Left hindlimb (tissue), 1 donor: ENCODE results near the gene LRP8.

Experiments used
- DNase-seq: peaks from one replicate; pipeline ENCODE4 v3.0.0-alpha.2; 2018

The LRP8 gene

GRCh38 chr1:53256511-53257453 is 71.1 kb downstream of the LRP8 start:
- DNase-seq: no peak

DNA sequence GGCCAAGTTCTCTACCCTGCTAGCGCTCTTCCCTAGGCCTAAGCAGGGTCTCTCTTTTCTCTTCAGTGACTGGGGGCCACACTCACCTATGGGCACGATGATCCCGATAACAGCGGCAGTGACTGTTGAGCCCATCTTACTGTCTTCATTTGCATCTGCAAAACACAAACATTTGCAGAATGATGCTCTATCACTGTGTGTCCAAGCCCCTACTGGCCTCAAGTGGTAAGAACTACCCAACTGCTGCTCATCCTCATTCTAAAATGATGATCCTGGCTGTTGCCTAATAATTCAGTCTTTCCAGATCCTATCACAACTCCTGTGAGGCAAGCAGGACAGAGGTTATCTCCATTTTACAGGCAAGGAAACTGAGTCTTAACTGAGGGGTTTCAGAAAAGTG is 72.8 kb downstream of the LRP8 start:
- DNase-seq: no peak

GRCh38 chr1:53254011-53254640 is 73.7 kb downstream of the LRP8 start:
- no peak for DNase-seq

- DNase-seq: no peak
Observed at GRCh38 chr1:53250325-53250724, 77.5 kb downstream of the LRP8 start.

- DNase-seq: no peak
Observed at GRCh38 chr1:53249706-53250105, 78.2 kb downstream of the LRP8 start.

- no peak for DNase-seq
Observed at GRCh38 chr1:53246261-53247134, 81.4 kb downstream of the LRP8 start.

- DNase-seq: no peak
Observed at GRCh38 chr1:53244141-53244540, 83.7 kb downstream of the LRP8 start.

DNA sequence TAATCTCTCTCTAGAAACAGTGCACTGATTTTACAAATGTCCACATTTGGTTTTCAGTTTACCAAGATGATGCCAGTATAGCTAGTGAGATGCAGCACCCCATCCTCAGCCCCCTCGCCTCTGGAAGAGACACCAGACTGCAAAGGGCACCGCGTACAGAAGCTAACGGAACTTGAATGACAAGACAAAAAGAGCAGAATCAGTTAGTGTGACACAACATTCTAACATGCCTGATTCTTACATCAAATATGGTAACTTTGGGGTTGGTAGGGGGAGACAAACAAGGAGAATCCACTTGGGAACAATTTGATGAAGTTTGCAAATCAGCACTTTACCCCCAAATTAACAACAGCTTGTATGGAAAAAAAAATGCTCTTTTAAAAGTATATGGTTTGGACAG is 85.5 kb downstream of the LRP8 start:
- DNase-seq: no peak

DNA sequence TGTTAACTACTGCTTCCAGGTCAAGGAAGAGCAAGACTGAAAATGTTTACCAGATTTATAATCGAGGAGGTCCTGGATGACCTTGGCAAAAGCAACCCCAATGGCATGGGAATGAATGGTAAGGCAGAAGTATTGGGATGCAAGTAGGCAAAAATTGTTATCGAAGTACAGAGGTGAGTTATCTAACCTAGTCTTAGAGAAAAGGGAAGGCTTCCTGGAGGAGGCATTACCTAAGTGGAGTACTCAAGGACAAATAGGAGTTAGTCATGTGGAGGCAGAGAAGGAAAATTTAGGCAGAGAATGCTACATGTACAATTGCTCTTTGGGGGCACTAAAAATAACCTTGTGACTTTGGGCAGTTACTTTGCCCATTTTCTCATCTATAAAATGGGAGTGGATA is 86.0 kb downstream of the LRP8 start:
- DNase-seq: no peak

DNA sequence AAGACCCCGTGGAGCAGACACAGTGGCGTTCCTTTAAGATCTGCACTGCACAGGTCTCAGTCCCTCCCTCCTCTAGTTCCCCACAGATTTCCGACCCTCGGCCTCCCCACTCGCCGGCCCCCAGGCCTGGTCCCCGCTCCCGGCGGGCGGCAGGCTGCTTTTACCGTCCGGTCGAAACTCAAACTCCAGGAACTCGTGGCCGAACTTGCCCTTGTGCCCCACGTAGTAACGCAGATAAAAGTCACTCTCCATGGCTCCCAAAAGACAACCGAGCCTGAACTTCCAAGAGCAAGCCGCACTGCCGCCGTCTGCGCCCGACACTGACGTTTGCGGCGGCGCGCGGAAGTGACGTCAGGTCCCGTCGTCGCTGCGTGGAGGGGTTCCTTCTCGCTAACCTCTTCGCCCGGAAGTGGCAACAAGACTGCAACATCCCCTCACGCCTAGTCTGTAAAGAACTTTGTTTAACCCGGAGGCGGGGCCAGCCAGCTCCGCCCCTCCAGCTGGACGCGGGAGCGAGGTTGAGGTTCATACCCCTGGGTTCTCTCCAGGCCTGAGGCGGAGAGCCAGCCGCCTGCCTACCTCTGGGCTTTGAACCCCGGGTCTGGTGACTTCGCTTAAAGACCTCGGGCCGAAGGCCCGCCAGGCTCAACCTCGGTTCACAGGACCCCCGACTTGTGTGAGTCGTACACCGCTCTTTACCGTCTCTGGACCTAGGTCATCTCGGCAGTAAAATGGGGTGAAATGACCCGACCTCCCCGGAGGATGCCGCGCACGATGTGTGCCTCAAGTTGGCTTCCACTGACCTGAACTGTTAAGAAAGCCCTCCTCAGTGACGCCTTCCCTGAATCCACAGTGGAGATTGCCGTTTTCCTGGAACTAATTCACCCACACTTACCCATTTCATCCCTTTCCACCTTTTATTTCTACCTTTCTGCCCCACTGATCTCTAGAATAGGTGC is 89.4 kb downstream of the LRP8 start, which contains the start of gene MAGOH:
Gene MAGOH (minus strand): TSS at position 322 of the 959 bp plus-strand sequence. CDS start 70 bp downstream, at position 252.
- DNase-seq: peak; percentile 97

- no peak for DNase-seq
Observed at GRCh38 chr1:53237638-53238037, 90.2 kb downstream of the LRP8 start.

DNA sequence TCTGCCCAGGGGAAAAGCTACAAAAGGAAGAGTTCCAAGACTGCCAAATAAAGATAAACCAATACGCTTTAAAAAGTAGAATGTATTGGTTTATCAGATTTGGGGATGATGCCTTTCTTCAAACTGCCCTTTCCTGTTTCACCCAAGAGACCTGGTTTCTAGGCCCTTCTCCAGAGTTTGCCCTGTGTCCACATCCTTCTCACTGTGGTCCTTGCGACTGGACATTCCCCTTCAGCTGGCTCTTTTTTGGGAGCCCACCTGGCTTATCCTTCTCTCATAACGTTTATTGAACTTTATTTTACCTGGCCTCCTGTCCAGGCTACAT is 106.9 kb downstream of the LRP8 start:
- DNase-seq: no peak

GRCh38 chr1:53220171-53220961 is 107.5 kb downstream of the LRP8 start, which contains the start of gene CZIB:
Gene CZIB (minus strand): TSS chr1:53220634. CDS start chr1:53220575, 59 bp downstream.
- peak; percentile 94 for DNase-seq

GRCh38 chr1:53219711-53220110 is 108.2 kb downstream of the LRP8 start:
- DNase-seq: no peak

GRCh38 chr1:53218201-53218600 is 109.7 kb downstream of the LRP8 start:
- no peak for DNase-seq

GRCh38 chr1:53214376-53214940 is 113.4 kb downstream of the LRP8 start:
- no peak for DNase-seq

DNA sequence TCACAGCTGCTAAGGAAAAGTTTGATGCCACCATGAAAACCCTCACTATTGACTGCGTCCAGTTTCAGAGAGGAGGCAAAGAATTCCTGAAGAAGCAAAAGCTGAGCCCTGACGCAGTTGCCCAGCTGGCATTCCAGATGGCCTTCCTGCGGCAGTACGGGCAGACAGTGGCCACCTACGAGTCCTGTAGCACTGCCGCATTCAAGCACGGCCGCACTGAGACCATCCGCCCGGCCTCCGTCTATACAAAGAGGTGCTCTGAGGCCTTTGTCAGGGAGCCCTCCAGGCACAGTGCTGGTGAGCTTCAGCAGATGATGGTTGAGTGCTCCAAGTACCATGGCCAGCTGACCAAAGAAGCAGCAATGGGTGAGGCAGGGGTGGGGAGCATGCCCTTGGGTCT is 116.9 kb downstream of the LRP8 start:
- no peak for DNase-seq

- no peak for DNase-seq
Observed at GRCh38 chr1:53210352-53210751, 117.5 kb downstream of the LRP8 start.

GRCh38 chr1:53207726-53208125 is 120.1 kb downstream of the LRP8 start:
- no peak for DNase-seq

GRCh38 chr1:53206735-53207379 is 121.0 kb downstream of the LRP8 start:
- no peak for DNase-seq
